AG04450 (cell line): Measurements from ENCODE around the gene GNPTAB. TPM values are rescaled to one million over a fixed set of nuclear protein-coding genes. Genes with fewer than 3 reads are reported as not detected.

ENCODE experiments used
- CTCF ChIA-PET: fragments of 300-600, 350-600 bp; formaldehyde crosslinking; extraction: SDS; loops from one replicate; lab custom pipeline; 2022; ENCODE audit warnings: antibody characterized with exemption, inconsistent platforms; lab: Charles Lee
- POLR2A ChIA-PET: fragments of 350-600 bp; formaldehyde crosslinking; extraction: SDS; loops from one replicate; lab custom pipeline; 2021; ENCODE audit warnings: antibody characterized with exemption, inconsistent platforms; lab: Yijun Ruan, JAX
- DNase-seq: peaks from one replicate; pipeline ENCODE4 v3.0.0-alpha.2; 2011; ENCODE audit warnings: low read depth, low spot score
- H3K27ac ChIP-seq: one replicate; pipeline ENCODE4 v1.5.1; 2012; ENCODE audit warnings: low read depth, low read length, control low read depth
- H3K27me3 ChIP-seq: one replicate; pipeline ENCODE4 v1.6.0; 2012; ENCODE audit warnings: low read length; ENCODE audit not compliant: control insufficient read depth, insufficient read depth
- H3K4me3 ChIP-seq: 2 replicates; pipeline ENCODE4 v1.5.1; 2011; ENCODE audit warnings: mild to moderate bottlenecking, low read depth, low read length, control low read depth
- H3K9me3 ChIP-seq: 2 replicates; pipeline ENCODE4 v1.5.1; 2012; ENCODE audit warnings: low read length; ENCODE audit not compliant: control insufficient read depth, insufficient read depth
- polyA plus RNA-seq: library from polyadenylated mRNA; depleted of rRNA; stranded (reverse); fragments of >200 nt; gene quantifications from 2 replicates; pipeline ENCODE4 v1.2.3, GENCODE V29; 2011
- TF ChIP-seq, protein P1 (sequence below): IDR thresholded peaks from 2 replicates; pipeline ENCODE4 v1.5.1; 2011; ENCODE audit warnings: low read depth, low read length, control low read depth, inconsistent platforms

The GNPTAB gene
- polyA plus RNA-seq, 1 experiment, result 34.3 TPM

DNA sequence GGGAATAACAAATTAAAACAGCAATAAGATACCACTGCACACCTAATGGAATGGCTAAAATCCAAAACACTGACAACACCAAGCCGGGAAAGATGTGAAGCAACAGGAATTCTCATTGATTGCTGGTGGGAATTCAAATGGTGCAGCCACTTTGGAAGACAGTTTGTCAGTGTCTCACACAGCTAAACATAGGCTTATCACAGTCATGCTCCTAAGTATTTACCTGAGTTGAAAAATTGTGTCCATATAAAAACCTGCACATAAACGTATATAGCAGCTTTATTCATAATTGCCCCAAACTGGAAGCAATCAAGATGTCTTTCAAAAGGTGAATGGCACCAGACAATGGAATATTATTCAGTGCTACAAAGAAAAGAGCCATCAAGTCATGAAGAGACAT lies 21.6 kb downstream of the GNPTAB start:
- Histone ChIP-seq H3K27ac (no peak overlapping the region), H3K4me3 (no peak overlapping the region), H3K9me3 (no peaks in the 10 kb centered on the region), H3K27me3 (no peaks in the 10 kb centered on the region)
- ChIA-PET CTCF (no interaction called here), POLR2A (no interaction called here)
- TF ChIP-seq, protein P1, sequence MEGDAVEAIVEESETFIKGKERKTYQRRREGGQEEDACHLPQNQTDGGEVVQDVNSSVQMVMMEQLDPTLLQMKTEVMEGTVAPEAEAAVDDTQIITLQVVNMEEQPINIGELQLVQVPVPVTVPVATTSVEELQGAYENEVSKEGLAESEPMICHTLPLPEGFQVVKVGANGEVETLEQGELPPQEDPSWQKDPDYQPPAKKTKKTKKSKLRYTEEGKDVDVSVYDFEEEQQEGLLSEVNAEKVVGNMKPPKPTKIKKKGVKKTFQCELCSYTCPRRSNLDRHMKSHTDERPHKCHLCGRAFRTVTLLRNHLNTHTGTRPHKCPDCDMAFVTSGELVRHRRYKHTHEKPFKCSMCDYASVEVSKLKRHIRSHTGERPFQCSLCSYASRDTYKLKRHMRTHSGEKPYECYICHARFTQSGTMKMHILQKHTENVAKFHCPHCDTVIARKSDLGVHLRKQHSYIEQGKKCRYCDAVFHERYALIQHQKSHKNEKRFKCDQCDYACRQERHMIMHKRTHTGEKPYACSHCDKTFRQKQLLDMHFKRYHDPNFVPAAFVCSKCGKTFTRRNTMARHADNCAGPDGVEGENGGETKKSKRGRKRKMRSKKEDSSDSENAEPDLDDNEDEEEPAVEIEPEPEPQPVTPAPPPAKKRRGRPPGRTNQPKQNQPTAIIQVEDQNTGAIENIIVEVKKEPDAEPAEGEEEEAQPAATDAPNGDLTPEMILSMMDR, result no peak
- no peak for DNase-seq

DNA sequence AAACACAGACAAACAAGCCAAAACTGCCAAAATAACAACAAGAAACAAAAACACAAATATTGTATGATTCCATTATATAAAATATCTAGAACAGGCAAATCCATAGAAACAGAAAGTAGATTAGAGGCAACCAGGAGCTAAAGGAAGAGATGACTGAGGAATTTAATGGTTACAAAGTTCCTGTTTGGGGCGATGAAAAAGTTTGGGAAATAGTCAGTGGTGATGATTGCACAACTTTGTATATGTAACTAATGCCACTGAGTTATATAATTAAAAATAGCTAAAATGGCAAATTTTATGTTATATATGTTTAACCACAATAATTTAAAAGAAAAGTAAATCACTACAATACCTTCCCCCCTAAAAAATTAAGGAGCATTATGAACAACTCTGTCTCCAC lies 24.5 kb downstream of the GNPTAB start:
- Histone ChIP-seq H3K9me3 (no peaks in the 10 kb centered on the region), H3K4me3 (no peak overlapping the region), H3K27me3 (no peaks in the 10 kb centered on the region), H3K27ac (no peak overlapping the region)
- ChIA-PET POLR2A (no interaction called here), CTCF (interaction anchor here (1.0 to 1.8 kb wide), 4 partner anchors 13 to 34 kb away, joined by 3 to 14 read pairs (median 4); partner anchors contain the start of gene GNPTAB)
- TF ChIP-seq, protein P1, result no peak
- DNase-seq, result no peak

DNA sequence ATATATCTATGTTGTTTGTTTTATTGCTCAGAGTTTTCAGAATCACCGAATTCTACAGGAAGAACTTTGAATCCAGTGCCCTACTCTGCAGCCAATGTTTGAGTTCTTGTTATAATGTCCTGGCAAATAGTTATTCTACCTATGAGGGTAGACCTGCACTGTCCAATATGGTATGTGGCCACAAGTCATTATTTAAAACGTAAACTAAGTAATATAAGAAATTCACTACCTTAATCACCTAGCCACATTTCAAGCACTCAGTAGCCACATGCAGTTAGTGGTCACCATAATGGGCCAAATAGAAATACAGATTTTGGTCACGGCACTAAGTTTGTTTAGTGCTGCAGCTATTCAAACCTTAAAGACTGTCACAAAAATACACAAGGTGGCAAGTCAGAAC lies 26.4 kb downstream of the GNPTAB start:
- Histone ChIP-seq H3K9me3 (no peaks in the 10 kb centered on the region), H3K27ac (no peak overlapping the region), H3K27me3 (no peaks in the 10 kb centered on the region), H3K4me3 (no peak overlapping the region)
- ChIA-PET POLR2A (no interaction called here), CTCF (interaction anchor here (0.7 kb wide), 1 partner anchor 390 kb away, joined by 3 read pairs; no protein-coding TSS in a partner anchor)
- TF ChIP-seq, protein P1, result no peak
- no peak for DNase-seq

DNA sequence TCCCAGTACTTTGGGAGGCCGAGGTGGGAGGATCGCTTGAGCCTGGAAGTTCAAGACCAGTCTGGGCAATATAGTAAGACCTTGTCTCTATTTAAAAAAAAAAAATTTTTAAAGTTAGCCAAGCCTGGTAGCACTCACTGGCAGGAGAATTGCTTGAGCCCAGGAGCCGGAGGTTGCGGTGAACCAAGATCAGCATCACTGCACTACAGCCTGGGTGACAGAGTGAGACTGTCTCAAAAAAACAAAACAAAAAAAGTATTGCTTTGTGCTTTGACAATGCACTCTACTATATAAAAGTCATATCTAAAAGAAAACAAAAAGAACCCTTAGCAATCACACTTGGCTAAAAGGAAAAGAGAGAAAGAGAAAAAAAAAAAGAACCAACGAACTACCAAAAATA lies 26.8 kb downstream of the GNPTAB start:
- no peak for DNase-seq
- Histone ChIP-seq H3K9me3 (no peaks in the 10 kb centered on the region), H3K27me3 (no peaks in the 10 kb centered on the region), H3K27ac (no peak overlapping the region), H3K4me3 (no peak overlapping the region)
- TF ChIP-seq, protein P1, result no peak
- CTCF ChIA-PET, result no interaction called here
- POLR2A ChIA-PET, result no interaction called here

DNA sequence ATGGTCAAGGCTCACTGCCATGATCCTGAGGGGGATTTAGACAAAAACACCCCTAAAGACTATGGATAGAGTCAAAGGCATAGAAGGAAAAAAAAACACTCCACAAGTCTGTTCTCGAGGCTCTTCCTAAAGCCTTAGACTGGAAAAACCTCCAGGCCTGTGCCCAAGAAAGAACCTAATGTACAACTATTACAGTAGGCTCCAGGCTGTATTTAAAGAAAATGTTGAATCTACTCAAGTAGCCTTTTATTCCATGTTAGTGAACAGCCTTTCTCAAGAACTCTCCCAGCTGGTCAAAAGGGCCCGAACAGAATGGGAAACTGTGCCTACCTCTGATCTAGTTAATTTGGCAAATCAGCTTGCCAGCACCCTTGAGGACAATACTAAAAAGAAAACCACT lies 28.3 kb downstream of the GNPTAB start:
- TF ChIP-seq, protein P1, result no peak
- Histone ChIP-seq H3K9me3 (no peaks in the 10 kb centered on the region), H3K27ac (no peak overlapping the region), H3K4me3 (no peak overlapping the region), H3K27me3 (no peaks in the 10 kb centered on the region)
- ChIA-PET CTCF (no interaction called here), POLR2A (no interaction called here)
- no peak for DNase-seq
